ENCODE data around the gene MED23.

MED23 gene

GRCh38 chr6:131660195-131660594 lies 32.2 kb upstream of the MED23 start:
- no peaks in the 10 kb centered on the region for H3K9me3 Mint-ChIP-seq
- no peak for TF ChIP-seq CTCF (IDR thresholded peaks at IDR 0.05; ENCODE audit: unreplicated experiment in 3 of 3)
- no peak overlapping the region for H3K27ac Mint-ChIP-seq
- H3K4me3 Mint-ChIP-seq: no peak overlapping the region
- no peaks in the 10 kb centered on the region for H3K4me1 Mint-ChIP-seq
- no peaks in the 10 kb centered on the region for H3K36me3 Mint-ChIP-seq (ENCODE audit: low read depth)
- H3K27me3 Mint-ChIP-seq (ENCODE audit: low read depth): no peaks in the 10 kb centered on the region

- H3K4me1 Mint-ChIP-seq: no peaks in the 10 kb centered on the region
- no peak for TF ChIP-seq CTCF (IDR thresholded peaks at IDR 0.05; ENCODE audit: unreplicated experiment in 3 of 3)
- no peak overlapping the region for H3K4me3 Mint-ChIP-seq
- H3K9me3 Mint-ChIP-seq: no peaks in the 10 kb centered on the region
- H3K27me3 Mint-ChIP-seq (ENCODE audit: low read depth): no peaks in the 10 kb centered on the region
- H3K27ac Mint-ChIP-seq: no peak overlapping the region
- H3K36me3 Mint-ChIP-seq (ENCODE audit: low read depth): no peaks in the 10 kb centered on the region
Measured at GRCh38 chr6:131658287-131658686, 30.2 kb upstream of the MED23 start.

- TF ChIP-seq CTCF (IDR thresholded peaks at IDR 0.05; ENCODE audit: unreplicated experiment in 3 of 3): no peak
- no peaks in the 10 kb centered on the region for H3K27me3 Mint-ChIP-seq (ENCODE audit: low read depth)
- H3K36me3 Mint-ChIP-seq (ENCODE audit: low read depth): no peaks in the 10 kb centered on the region
Measured at GRCh38 chr6:131657630-131658111, 29.6 kb upstream of the MED23 start.

GRCh38 chr6:131657222-131657621 lies 29.2 kb upstream of the MED23 start:
- Mint-ChIP-seq H3K9me3 (no peaks in the 10 kb centered on the region), H3K27me3 (ENCODE audit: low read depth) (no peaks in the 10 kb centered on the region), H3K4me3 (no peak overlapping the region), H3K27ac (no peak overlapping the region), H3K4me1 (no peaks in the 10 kb centered on the region), H3K36me3 (ENCODE audit: low read depth) (no peaks in the 10 kb centered on the region)
- TF ChIP-seq CTCF (IDR thresholded peaks at IDR 0.05; ENCODE audit: unreplicated experiment in 3 of 3): no peak

More at GRCh38 chr6:131657630-131658111, 29.6 kb upstream of the MED23 start:
- H3K4me1 Mint-ChIP-seq: no peaks in the 10 kb centered on the region
- H3K9me3 Mint-ChIP-seq: no peaks in the 10 kb centered on the region
- no peak overlapping the region for H3K27ac Mint-ChIP-seq
- no peak overlapping the region for H3K4me3 Mint-ChIP-seq

GRCh38 chr6:131656667-131657066 lies 28.6 kb upstream of the MED23 start:
- no peaks in the 10 kb centered on the region for H3K4me1 Mint-ChIP-seq
- no peak for TF ChIP-seq CTCF (IDR thresholded peaks at IDR 0.05; ENCODE audit: unreplicated experiment in 3 of 3)
- no peaks in the 10 kb centered on the region for H3K36me3 Mint-ChIP-seq (ENCODE audit: low read depth)
- no peak overlapping the region for H3K27ac Mint-ChIP-seq
- H3K9me3 Mint-ChIP-seq: no peaks in the 10 kb centered on the region
- no peaks in the 10 kb centered on the region for H3K27me3 Mint-ChIP-seq (ENCODE audit: low read depth)
- no peak overlapping the region for H3K4me3 Mint-ChIP-seq

GRCh38 chr6:131655951-131656350 lies 27.9 kb upstream of the MED23 start:
- Mint-ChIP-seq H3K27ac (no peak overlapping the region), H3K36me3 (ENCODE audit: low read depth) (no peaks in the 10 kb centered on the region), H3K4me1 (no peaks in the 10 kb centered on the region), H3K9me3 (no peaks in the 10 kb centered on the region), H3K4me3 (no peak overlapping the region), H3K27me3 (ENCODE audit: low read depth) (no peaks in the 10 kb centered on the region)
- no peak for TF ChIP-seq CTCF (IDR thresholded peaks at IDR 0.05; ENCODE audit: unreplicated experiment in 3 of 3)

All from nephron (organoid).